Adrenal gland (tissue), 12 donors: Measurements from ENCODE around the gene PATE3. TPM values are rescaled to one million over a fixed set of nuclear protein-coding genes. Genes with fewer than 3 reads are reported as not detected.

Source experiments
- DNase-seq, 7 donors: peaks; one replicate each; pipeline ENCODE4 v3.0.0-alpha.2; 2019 to 2020
- H3K27ac ChIP-seq, 5 donors: fragments of 200-600 bp; sonication (generic) in 4 of 5; 1 replicate in 3 of 5; 2 replicates in 2 of 5; pipeline versions ENCODE4 v1.5.1 to v1.8.0; 2016 to 2020; ENCODE audit warnings: mild to moderate bottlenecking in 1 of 5
- H3K27me3 ChIP-seq: fragments of 200-600 bp; 2 replicates; pipeline ENCODE4 v1.8.0; 2021
- H3K36me3 ChIP-seq, 2 donors: fragments of 200-600 bp; replicated peaks in 1 of 2; 1 replicate in 1 of 2; 2 replicates in 1 of 2; pipeline versions ENCODE4 v1.5.1 to v1.8.0; 2018 to 2022
- H3K4me1 ChIP-seq, 2 donors: fragments of 200-600 bp; replicated peaks in 1 of 2; 1 replicate in 1 of 2; 2 replicates in 1 of 2; pipeline versions ENCODE4 v1.5.1 to v1.8.0; 2018 to 2021
- H3K4me3 ChIP-seq, 4 donors: fragments of 200-600 bp; sonication (generic) in 3 of 4; one replicate each; pipeline ENCODE4 v1.5.1; 2016 to 2018
- H3K9me3 ChIP-seq, 3 donors: fragments of 200-600 bp; sonication (generic) in 1 of 3; replicated peaks in 1 of 3; 1 replicate in 2 of 3; 2 replicates in 1 of 3; pipeline versions ENCODE4 v1.5.1 to v1.8.0; 2016 to 2021
- POLR2A ChIP-seq, 2 donors: fragments of 450-650 bp; IDR thresholded peaks; one replicate each; pipeline ENCODE4 v1.6.1; 2017; ENCODE audit warnings: antibody characterized with exemption in 2 of 2, mild to moderate bottlenecking in 2 of 2, moderate library complexity in 1 of 2
- WGBS, 4 donors: extraction: QIAGEN DNeasy Blood & Tissue Kit in 2 of 4; methylation state at CpG; one replicate each; pipeline versions ENCODE4 v1.1.5 to v1.1.7; 2013 to 2017; 5-methylcytosine and 5-hydroxymethylcytosine counted together
- intact Hi-C, 2 donors: fragments of 100-400 bp; cut with DNase I; formaldehyde crosslinking; loops; one replicate each; pipeline versions ENCODE4 v1.14.1 to v1.15.0; 2022 to 2023
- polyA plus RNA-seq, 3 donors: library from polyadenylated mRNA; stranded (reverse); fragments of 200-250 nt in 2 of 3; fragments of 350-450 nt in 1 of 3; fragmentation: Illumina TruSeq in 1 of 3; extraction: RNeasy Lipid Tissue Mini Kit (QIAGEN cat#74804) in 1 of 3; gene quantifications; one replicate each; pipeline ENCODE4 v1.2.3, GENCODE V29; 2013 to 2014
- total RNA-seq, 9 donors: library from RNA; depleted of rRNA in 4 of 9; stranded (reverse); fragments of >200 nt in 4 of 9; fragments of 120-200 nt in 1 of 9; fragmentation: NEBNext Ultra II Directional in 1 of 9; extraction: Animal tissue kit (Norgen Biotek cat#: 25700) in 1 of 9; gene quantifications; one replicate each; pipeline versions ENCODE4 v1.1.0 to v1.2.4, GENCODE V29; 2013 to 2023
- TF ChIP-seq, protein P1 (sequence below), 6 experiments: fragments of 450-650 bp in 4 of 6; fragments of 200-600 bp in 2 of 6; sonication (generic) in 1 of 6; IDR thresholded peaks; 1 replicate in 5 of 6; 2 replicates in 1 of 6; pipeline versions ENCODE4 v1.5.1 to v1.8.0; 2016 to 2021; ENCODE audit warnings: antibody characterized with exemption in 6 of 6, mild to moderate bottlenecking in 2 of 6, moderate library complexity in 1 of 6
- donor health status: healthy with polysubstance abuse.
- donor health status: Bipolar disorder and iron deficiency.
- donor health status: DM: yes; HTN: yes; CAD: no.
- donor health status: DM: no; HTN: no; CAD: no.
- donor health status: DM: no; HTN: no; CAD: no.
- donor health status: DM: yes; HTN: yes; CAD: no.

Gene PATE3
- total and polyA plus RNA-seq, 12 donors, result not detected

DNA sequence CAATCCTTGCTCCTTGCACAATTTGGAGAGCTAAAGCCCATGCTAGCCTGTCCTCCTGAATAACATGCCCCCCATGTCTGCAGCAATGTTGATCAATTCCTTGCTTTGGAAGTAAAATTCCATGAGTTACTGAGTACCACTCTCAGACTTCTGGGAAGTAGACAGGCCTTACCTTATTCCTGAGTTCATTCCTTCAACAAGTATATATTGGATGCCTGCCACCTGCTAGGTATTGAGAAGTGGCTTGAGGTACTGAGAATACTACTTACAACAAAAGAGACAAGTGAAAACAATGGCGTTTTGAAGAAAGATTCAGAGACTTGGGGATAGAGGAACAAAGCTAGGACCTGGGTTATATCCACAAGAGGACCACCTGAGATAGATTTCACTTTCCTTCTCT lies 21.7 kb upstream of the PATE3 start:
- Histone ChIP-seq H3K27ac (no peak overlapping the region), H3K9me3 (no peaks in the 10 kb centered on the region), H3K36me3 (no peaks in the 10 kb centered on the region), H3K4me3 (no peak overlapping the region), H3K27me3 (no peaks in the 10 kb centered on the region), H3K4me1 (no peaks in the 10 kb centered on the region)
- no peak for DNase-seq
- no peak for TF ChIP-seq POLR2A (IDR thresholded peaks at IDR 0.05)
- TF ChIP-seq, protein P1, sequence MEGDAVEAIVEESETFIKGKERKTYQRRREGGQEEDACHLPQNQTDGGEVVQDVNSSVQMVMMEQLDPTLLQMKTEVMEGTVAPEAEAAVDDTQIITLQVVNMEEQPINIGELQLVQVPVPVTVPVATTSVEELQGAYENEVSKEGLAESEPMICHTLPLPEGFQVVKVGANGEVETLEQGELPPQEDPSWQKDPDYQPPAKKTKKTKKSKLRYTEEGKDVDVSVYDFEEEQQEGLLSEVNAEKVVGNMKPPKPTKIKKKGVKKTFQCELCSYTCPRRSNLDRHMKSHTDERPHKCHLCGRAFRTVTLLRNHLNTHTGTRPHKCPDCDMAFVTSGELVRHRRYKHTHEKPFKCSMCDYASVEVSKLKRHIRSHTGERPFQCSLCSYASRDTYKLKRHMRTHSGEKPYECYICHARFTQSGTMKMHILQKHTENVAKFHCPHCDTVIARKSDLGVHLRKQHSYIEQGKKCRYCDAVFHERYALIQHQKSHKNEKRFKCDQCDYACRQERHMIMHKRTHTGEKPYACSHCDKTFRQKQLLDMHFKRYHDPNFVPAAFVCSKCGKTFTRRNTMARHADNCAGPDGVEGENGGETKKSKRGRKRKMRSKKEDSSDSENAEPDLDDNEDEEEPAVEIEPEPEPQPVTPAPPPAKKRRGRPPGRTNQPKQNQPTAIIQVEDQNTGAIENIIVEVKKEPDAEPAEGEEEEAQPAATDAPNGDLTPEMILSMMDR (IDR thresholded peaks at IDR 0.05), result no peak
- intact Hi-C loops, result no loop called here
- WGBS, 4 donors, result 44 to 74% (median 55%) methylated on average over 1 of the region's 1 CpG

DNA sequence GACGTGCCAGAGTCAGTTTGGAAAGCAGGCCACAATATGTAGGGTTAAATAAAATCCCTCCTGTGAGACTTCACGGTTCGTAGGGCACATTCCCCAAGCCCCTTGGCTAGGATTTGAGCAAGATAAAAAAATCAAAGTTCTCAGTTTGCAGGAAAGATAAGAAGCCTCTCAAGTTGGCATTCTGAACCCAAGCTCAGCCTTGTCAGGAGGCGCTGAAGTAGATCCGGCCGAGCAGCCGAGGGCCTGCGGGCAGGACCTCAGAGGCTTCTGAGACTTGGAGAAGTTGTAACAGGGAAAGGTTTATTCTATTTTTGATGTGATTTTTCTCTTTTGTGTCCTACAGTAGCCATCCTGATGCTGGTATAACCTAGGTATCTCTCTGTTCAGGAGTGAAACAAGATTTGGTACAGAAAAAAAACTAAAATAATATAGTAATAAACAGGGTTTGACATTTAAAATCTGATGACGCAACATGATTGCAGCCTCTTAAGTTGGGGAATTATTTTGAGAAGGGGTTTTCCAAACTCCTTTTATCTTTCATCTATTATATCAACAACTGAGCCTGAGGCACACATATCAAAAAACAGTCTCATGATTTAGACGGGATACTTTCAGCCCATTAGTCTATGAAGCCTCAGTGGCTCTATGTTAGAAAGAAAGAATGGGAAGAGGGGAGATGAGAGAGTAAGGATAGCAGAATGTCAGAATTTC lies 19.4 kb upstream of the PATE3 start:
- H3K9me3 ChIP-seq, result no peaks in the 10 kb centered on the region
- WGBS, 4 donors, result 41 to 47% (median 45%) methylated on average over 10 of the region's 10 CpGs
- H3K36me3 ChIP-seq, result no peaks in the 10 kb centered on the region
- no peak for DNase-seq
- no peak overlapping the region for H3K27ac ChIP-seq
- no peaks in the 10 kb centered on the region for H3K4me1 ChIP-seq
- no peaks in the 10 kb centered on the region for H3K27me3 ChIP-seq
- TF ChIP-seq, protein P1 (IDR thresholded peaks at IDR 0.05), result no peak
- TF ChIP-seq POLR2A (IDR thresholded peaks at IDR 0.05), result no peak
- intact Hi-C loops, result no loop called here
- H3K4me3 ChIP-seq, result no peak overlapping the region

DNA sequence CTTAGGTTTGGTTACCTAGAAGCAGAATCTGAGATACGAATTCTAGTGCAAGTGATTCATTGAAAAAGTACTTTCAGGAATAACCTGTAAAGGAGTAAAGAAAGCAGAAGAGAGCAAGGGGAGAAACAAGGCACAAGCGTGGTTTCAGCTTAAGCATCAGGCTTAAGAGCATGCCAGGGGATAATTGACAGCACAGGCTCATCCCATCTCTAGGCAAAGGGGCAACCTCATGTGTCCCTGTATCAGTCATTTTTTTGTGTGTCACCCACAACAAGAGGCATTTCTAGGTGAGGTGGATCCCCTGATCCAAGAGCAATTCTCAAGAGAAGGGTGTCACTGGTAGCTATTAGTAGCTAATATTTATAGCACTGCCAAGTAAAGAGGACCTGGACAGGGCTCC lies 17.3 kb upstream of the PATE3 start:
- H3K4me1 ChIP-seq, result no peaks in the 10 kb centered on the region
- TF ChIP-seq POLR2A (IDR thresholded peaks at IDR 0.05), result no peak
- TF ChIP-seq, protein P1 (IDR thresholded peaks at IDR 0.05), result no peak
- no peaks in the 10 kb centered on the region for H3K27me3 ChIP-seq
- no peak overlapping the region for H3K4me3 ChIP-seq
- DNase-seq, result no peak
- H3K36me3 ChIP-seq, result no peaks in the 10 kb centered on the region
- intact Hi-C loops, result no loop called here
- H3K9me3 ChIP-seq, result no peaks in the 10 kb centered on the region
- no peak overlapping the region for H3K27ac ChIP-seq
- WGBS, 4 donors, result 56 to 81% (median 69%) methylated on average over 2 of the region's 2 CpGs

DNA sequence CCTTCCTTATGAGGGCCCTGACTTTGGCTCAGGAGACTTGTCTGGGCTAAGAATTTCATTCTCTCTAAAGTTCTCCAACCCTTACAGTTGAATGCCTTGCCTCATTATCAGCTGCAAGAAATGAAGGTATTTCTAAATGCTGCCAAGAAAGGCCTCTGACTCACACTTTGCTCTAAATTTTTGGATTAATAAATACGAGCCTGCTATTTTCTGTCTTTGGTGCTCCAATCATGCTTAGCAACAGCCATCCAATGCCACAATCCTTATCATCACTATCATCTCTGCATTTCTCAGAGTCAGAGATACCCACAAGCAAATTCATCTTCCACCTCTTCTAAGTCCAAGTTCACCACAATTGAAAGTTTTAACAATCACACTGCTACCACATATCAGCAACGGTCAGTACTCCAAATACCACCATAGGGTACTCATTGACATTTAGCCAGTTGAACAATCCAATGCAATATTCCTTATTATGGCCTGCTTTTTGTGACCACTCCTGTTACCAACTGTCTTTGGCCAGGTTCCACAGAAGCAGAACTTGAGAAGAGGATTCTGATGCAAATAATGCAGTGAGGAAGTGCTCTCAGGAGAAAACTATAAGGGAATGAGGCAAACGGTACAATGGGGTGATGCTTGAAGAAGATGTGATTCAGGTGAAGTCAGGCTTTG lies 15.0 kb upstream of the PATE3 start:
- Histone ChIP-seq H3K27me3 (no peaks in the 10 kb centered on the region), H3K4me1 (no peaks in the 10 kb centered on the region), H3K9me3 (no peaks in the 10 kb centered on the region), H3K36me3 (no peaks in the 10 kb centered on the region), H3K4me3 (no peak overlapping the region), H3K27ac (no peak overlapping the region)
- TF ChIP-seq POLR2A (IDR thresholded peaks at IDR 0.05), result no peak
- intact Hi-C loops, result no loop called here
- WGBS, 4 donors, result 58 to 66% (median 65%) methylated on average over 3 of the region's 3 CpGs
- DNase-seq, result no peak
